ENCODE results near the gene FAM222A.

Gene FAM222A

DNA sequence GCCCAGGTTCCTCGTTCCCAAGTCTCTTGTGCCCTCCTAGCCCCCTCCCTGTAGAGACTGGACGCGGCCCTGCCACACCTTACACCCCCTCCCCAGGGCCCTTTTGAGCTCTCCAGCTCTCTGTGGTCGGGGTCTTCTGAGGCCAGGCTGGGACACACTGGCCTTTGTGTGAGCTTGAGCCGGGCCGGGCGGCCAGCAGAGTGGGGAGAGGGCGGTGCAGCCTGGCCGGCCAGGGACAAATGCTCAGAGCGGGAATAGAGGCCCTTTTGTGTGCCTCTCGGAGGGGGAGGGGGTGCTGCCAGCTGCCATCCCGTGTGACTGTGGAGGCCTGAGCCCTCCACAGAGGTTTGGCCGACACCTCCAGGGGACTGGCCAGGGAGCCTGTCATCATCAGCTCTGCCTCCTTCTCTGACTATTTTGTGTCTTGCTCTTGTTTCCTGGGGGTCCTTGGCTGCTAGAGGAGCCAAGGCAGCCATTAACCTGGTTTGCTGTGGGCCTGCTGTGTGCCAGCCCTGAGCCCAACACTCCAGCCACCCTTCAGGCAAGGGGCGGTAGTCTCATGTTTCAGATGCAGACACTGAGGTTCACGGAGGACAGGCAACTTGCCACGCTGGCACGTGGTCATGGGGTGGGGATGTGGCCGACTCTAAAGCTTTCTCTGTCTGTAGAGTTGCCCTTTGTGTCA, 13.6 kb downstream of the FAM222A start:
- DNase-seq = no peak

DNA sequence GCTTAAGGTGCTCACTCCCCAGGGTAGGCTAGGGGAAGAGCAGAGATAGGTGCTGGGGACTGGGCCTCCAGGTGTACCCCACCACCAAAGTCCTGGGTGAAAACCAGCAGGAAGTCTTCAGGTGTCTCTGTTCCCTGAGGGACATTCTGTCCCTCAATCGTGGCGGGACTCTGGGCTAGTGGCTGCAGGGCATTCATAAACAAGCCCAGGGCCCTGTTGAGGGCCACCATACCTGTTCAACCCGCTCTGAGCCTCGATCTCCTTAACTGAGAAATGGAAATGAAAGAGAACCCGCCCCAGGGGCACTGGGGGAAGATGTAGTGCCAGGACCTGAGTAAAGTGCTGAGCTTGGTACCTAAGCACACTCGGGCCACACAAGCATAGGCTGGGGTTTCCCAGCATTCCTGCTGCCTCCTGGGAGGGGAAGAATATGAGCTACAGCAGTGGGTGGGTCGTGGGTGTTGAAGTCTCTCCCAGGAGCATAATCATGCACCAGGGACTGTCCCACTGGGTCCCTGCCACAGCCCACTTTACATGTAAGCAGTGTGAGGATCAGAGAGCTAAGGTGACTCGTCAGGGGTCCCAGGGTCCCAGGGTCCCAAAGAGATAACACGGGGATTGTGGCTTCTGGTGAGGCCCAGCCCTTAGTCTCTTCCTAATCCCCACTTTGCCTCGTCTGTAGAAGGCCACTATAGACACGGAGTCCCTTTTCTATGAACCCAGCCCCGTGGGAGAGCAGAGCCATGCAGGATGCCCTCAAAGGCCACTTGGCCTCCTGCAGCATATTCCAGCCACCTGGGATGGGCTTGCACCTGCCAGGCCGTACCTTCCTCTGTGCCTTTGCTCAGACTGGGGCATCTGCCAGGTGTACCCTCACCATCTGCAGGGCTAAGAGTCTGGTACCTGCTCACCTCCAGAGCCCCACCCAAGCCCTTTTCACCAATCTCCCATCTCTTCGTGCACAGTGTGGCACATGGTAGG, 14.4 kb downstream of the FAM222A start:
- DNase-seq = no peak

DNA sequence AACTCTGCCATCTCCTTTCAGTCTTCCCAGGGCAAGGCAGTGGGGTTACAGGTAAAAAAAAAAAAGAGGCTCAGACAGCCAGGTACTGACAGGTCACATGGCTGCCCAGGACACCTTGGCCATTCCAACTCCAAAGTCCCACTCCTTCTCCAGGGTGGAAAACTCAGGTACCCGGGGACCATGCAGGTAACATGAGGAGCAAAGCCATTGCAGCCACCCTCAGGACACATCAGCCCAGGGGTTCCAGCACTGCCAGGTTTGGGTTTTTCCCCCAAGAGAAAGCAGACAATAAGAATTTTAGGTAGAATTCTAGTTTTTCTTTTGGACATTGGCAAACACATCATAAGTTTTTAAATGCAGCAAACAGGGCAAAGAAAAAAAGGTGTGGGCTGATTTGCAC, 15.3 kb downstream of the FAM222A start:
- no peak for DNase-seq

DNA sequence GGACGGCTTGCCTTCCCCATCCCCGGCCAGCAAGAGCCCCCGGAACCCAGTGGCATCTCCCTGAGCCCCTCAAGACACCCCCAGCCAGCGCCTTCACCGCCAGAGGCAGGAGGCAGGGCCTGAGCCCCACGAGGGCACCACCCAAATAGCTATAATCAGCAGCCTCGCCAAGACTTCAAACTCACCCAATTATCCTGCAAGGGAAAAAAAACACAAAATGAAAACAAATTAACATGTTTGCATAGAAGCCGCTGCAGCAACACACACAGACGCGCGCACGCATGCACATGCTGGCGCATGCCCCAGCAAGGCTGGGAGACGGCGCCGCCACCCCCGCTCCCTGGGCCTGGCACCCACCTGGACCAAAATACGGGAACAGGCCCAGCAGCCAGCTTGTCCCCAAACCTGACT, 15.8 kb downstream of the FAM222A start:
- no peak for DNase-seq

DNA sequence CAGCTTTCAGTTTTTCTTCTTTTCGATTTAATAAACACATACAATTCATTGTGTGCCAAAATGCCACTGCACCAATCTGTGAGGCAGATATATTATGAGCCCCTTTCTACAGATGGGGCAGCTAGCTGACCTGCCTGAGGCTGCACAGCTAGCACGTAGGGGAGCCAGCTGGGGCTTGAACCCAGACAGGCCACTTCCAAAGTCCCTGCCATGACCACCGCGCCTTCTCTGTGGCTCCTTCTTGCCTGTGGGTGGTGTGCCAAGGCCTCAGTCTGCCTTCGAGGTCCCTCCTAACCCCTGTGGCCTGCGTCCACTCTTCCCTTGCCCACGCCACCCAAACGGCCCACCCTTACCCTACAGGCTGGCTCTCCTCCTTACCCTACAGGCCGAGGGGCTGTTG, 16.2 kb downstream of the FAM222A start:
- no peak for DNase-seq

DNA sequence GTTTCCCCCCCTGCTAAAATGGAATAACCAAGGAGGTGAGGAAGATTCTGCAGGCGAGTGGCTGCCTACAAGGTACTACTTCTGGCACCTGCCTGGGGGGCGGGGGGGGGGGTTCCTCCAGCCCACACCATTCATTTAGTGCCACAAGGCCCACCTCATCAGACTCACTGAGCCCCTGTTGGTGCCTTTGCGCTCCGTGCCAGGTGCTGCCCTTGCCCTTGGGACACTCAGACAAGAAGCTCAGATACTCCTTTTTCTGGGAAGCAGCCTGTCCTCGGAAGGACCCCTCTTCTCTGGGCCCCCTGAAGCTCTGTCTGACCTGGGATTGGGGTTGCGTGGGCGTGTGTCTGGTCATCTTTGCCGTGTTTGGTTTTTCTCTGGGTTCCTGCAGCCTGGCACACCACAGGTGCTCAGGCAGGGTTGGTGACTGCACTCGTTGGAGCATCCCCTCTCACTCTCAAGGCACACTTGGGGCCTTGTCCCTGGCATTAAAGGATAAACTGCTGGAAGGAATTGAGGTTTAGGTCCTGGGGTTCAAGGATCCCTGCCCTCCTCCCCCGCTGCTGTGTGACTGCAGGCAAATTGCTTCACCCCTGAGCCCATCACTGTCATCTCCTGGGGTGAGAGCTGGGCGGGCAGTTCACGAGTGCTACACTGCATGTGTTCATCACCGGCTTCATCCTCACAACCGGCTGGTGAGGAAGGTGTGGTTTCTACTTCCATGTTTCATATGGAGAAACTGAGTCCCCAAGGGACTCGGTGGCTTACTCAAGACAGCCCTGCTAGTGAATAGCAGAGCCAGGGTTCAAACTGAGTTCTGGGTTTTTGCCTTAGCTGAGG, 16.9 kb downstream of the FAM222A start:
- no peak for DNase-seq

DNA sequence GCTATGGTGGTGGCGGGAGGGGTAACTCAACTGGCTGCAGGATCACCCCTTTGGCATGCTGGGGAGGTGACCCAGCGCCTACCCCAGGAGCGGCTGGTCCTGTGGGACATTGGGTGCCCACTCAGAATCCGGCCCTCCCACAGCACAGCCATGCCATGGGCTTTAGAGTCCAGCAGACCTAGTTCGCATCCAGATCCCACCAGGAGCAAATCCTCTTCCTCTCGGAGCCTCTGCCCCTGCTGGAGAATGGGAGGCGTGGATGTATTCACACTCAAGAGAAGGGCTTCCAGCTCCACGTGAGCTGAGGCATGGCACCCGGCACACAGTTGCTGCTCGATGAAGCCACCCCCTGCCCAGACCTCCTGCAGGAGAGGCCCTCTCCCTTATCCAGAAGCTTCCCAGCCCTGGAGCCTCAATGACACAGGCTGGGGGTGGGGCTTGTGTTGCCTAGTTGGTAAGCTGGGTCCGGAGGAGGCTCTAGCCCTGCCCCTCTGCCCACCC, 17.7 kb downstream of the FAM222A start:
- no peak for DNase-seq

DNA sequence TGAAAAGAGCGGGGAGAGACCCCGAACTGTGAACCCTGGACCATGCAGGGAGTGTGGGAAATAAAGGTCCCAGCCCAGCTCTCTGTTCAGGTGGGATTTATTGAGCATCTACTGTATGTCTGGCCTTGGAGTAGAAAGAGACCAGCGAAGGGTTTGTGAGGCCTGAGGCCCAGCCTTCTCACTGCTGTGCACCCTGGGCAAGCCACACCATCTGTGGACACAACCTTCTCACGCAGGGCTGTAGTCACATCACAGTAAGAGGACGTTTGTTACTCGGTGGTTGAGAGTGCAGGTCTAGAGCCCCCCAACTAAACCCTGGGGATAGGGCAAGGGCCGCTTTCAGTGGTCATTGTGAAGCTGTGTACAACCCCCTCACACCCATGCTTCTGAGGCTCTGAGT, 18.2 kb downstream of the FAM222A start:
- no peak for DNase-seq

DNA sequence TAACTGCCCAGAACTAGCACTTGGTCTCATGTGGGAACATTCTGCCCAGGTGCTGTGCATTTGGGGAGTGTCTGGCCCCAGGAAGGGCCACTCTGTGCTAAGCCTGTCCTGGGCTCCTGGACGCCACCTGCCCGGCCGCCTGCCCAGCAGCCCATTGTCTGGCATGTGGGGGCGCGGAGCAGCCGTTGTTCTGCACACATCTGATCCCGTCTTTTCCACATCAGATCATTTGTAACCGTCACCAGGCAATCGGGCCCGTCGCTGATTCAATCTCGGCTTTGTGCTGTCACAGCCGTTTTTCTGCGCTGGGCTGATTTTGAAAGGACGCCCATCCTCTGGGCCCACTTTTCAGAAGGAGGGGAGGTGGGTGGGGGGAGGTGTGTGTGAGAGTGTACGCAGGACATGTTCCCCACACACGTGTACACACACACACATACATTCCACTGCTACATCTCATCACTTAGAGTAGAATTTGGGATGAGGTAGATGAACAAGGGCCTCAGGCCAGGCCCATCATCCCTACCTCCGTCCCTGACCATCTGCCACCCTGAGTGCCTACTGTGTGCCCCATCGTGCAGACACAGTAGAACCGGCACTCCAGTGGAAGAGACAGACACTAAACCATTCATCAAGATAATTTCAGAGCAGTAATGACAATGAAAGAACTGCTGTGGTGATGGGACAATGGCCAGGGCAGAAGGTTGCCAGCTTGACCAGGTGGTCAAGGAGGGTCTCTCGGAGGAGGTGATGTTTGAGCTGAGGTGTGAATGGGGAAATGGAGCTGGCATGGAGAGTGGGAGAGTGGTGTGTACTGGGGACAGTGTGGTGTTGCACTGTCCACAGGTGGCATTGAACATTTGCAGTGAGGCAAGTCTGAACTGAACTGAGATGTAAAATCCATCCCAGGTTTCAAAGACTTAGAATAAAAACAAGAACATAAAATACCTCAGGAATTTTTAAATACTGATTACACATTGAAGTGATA, 19.0 kb downstream of the FAM222A start:
- DNase-seq = no peak

DNA sequence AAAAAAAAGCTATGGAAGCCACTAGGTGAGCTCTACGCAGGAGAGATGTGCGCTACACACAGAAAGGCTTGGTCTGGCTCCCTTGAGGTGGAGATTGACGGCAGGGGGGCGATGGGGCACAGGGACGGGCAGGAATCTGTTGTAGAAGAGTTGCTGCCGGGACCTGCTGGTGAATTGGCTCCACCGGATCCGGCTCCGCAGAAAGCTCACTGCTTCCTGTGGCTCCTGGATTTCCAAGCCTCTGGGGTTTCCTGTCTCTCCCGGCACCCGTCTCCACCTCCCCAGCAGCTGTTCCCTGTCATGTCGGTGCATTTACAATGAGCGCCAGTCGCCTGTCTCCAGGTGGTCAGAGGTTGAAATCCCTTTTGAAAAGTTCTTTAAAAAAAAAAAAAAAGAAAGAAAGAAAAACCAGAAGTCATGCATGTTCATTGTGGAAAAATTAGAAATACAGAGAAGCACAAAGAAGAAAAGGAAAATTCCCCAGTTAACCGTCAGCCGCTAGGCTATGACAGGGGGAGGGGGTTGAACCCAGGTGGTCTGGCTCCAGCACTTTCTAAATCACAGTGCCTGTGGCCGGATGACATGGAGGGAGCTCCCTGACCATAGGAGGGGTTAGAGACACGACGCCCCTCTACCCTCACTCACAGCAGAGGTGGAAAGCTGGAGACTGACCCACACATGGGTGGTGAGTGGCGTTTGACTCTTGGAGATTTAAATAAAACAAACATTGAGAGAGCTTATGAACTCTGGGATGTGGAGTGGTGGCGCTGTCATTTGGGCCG, 20.8 kb downstream of the FAM222A start:
- DNase-seq = no peak

DNA sequence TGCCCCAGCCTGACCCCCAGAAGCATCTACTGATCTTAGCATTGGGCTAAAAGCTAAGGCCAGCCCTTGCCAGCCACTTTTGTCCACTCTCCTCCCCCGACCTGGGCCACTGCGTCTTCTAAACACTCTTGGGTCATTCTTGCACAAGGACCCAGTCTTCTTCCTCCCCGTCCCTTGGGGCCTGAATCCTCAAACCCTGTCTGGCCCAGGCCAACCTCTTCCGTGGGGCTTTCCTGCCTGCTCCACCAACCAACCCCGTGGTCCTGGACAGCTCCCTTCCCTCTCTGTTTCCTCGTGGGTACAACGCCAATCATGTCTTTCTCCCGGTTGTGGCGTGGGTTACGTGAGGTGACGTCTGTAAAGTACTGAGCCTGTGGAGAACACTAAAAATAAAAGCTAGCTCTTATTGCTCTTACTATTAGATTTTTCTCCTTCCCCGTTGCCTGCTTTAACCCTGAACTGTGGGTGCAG, 21.5 kb downstream of the FAM222A start:
- DNase-seq = no peak

DNA sequence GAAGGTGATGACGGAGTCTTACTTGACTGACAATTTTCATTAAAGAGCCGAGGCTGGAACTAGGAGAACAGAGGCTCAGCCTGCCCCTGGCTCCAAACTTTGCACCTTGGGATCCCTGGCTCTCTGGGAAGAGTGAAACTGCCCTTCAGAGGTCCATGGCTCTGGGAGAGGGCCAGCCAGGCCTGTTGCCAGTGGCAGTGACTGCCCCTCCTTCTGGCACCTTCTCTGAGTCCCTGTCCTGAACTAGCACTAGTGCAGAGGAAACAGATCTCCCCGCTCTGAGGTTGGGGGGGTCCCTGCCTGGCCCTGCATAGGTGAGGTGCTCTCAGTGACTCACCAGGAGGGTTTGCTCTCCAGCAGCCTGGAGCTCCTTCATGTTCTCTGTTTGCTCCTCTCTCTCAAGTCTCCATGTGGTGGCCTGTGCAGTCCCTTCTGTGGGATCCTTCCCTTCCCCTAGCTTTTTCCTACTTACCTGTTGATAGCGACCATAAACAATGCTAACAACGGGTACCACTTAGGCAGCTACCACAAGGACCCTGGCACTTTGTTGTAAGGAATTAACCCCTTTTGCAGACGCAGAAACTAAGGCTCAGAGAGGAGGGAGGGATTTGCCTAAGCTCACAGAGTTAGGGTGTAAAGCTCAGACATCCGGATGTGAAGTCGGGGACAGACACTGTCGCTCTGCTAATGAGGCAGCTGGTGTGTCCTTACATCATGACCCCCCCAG, 22.4 kb downstream of the FAM222A start:
- DNase-seq = no peak

DNA sequence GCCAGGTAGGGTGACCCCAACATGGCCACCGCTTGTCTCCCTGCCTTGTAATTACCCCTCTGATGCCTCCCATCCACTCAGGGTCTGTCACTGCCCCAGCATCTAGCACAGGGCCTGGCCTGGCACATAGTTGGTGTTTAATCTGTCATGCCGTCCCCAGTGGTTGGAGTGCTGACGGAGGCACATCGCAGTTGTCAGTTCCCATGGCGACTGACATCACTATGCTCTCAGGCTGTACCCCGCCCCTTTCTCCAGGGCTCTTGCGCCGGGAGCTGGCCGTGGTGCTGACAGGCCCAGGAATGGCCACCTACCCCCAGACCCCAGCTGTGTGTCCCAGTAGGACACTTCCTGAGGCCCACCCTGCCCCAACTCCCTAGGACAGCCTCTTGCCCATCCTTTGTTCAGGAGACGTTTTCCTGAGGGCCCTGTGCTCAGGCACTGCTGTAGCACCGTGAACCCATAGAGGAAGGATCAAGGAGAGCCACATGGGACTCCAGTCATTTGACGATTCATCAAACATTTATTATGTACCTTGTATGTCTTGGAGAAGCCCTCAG, 23.0 kb downstream of the FAM222A start:
- DNase-seq = no peak

DNA sequence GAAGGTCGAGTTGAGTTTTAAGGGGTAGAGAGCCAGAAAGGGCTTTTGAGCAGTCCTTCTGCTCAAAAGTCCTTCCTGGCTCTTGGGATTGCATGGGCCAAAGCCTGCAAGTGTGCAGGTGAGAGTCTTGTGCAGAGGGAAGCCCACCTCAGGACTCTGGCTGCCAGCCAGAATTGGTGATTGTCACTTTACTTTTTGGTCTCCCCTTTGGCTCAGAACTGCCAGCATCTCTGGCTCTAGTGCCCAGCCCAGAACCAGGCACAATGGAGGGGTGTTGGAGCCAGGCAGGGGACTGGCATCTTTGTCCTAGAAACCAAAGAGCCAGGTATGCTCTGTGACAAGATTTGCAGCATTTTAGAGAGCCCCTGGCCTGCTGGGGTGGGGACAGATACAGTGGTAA, 23.5 kb downstream of the FAM222A start:
- DNase-seq = no peak

DNA sequence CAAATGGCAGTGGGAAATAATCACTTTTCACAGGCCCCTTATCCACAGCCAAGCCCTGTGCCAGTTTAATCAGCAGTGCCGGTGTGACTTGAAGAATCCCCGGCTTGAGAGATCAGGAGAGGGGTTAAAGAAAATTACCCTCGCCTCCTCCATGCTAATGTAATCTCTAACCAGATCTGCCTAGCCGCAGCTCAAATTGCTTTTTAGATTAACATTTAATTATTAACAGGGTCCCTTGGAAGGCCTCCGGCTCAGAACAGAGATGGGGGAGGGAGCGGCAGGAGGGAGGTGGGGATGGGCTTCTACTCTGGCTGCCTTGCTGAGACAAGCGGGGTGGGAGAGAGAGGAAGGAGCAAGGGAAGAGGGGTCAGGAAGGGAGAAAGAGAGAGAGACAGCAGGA, 24.0 kb downstream of the FAM222A start:
- DNase-seq = no peak

DNA sequence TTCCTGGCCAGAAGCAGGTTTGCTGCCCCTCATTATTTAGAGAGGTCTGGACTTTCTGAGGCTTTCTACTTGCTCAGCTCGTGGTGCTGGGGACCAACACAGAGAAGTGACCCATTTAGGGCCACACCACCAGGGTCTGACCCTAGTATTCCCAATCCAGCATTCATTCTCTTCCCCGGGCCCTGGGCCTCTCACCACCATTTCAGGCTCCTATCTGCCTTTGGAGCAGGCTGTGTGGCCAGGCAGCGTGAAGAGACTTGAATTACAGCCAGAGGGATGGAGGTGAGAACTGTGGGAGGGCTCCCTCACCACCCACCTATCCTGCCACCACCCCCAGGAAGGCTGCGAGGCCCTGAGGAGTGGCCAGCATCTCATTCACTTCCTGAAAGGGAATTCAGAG, 24.6 kb downstream of the FAM222A start:
- no peak for DNase-seq

DNA sequence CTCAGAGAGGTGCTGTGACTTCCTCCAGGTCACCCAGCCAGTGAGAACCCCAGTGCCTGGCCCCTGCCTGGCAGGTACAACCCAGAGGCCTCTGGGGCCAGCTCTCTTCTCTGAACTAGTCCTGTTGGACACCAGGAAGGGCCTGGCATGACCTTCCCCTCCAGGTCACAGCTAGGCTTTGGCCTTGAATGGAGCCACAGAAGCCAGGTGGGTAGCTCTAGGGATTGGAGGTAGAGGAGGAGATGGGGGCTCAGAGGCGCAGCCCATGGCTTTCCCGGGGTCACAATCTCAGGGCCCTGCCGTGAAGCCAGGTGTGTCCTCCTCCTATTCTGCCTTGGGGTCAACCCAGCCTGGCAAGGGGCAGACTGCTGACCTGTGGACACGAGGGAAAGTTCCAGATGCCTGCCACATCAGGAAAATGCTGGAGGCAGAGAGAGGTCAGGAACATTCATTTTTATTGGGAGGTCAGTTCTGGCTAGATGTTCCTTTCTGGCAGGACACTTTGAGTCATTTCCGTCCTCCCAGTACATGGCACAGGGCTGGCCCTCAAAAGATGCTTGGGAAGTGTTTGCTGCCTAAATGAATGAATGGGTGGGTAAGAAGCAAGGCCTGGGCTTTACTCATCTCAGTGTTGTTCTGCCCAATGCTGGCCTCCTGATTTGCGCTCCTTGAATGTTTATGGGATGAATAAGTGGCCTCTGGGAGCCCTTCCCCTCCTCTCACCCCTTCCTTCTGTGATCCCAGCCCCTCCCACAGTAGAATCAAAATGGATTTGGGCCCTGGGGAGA, 25.4 kb downstream of the FAM222A start:
- no peak for DNase-seq

DNA sequence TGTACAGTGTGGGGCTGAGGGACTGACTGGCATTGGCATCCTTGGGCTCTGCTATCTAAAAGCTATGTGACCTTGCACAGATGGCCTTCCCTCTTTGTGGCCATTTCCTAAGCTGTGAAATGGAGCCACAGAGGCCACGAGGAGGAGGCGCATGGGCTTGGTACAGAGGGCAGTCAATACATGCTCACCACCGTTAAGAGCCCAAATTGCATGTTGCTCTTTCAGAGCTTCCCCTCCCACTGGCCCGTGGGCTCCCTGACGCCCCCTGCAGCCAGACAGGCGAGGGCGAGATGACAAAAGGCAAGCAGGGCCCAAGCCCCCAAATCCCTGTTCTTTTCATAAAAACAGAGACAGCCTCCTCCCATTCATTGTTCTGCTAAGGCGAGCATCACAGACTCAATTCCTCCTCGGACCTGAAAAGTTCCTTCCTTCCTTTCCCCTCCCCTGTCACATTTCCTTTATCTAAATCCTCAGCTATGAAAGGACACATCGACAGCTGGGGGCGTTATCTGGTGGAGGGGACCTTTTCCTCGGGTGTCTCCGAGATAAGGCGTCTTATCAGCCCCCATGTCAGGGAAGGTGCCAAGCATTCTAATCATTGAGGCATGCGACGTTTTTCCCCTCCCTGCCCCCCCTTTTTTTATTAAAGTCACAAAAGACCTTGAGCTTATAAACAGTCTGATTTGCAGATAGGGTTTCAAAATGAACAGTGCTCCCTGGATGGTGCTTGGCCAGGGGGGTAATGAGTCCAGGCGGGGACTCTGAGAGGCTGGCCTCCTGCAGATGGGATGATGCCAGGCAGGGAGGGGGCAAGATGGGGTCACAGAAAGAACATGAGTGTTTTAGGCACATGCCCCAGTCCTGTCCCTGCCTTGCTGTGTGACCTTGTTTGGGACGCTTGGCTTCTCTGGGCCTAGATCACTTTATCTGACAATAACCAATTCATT, 26.4 kb downstream of the FAM222A start:
- DNase-seq = no peak

Data from activated naive CD4-positive, alpha-beta T cell (primary cell).